ENCODE measurements around the gene HARBI1.

HARBI1 gene

GRCh38 chr11:46617134-46617971 lies at the start of gene HARBI1, which contains the start of gene ATG13:
Gene HARBI1 (minus strand): TSS chr11:46617227. CDS start chr11:46616237, 990 bp downstream.
Gene ATG13 (plus strand): TSS chr11:46617553. CDS start chr11:46644292, 26,739 bp downstream.
- peak; percentile 95 for DNase-seq

DNA sequence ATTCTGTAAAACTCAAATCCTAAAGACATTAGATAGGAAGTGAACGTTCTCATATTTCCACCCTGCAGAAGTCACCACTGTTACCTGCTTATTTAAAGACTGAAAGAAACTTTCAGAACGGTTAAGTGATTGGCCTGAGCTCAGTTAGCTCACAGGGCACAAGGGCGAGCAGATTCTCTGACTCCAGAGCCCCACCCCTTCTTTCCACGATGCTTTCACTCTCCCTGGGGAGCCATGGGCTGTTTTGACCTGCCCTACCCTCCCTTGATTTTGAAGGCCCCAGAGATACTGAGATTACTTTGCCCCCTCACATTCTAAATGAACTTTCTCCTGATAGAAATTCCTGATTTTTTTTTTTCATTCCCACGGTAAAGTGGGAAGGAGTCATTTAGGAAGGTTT lies 49.5 kb upstream of the HARBI1 start:
- DNase-seq, result no peak

DNA sequence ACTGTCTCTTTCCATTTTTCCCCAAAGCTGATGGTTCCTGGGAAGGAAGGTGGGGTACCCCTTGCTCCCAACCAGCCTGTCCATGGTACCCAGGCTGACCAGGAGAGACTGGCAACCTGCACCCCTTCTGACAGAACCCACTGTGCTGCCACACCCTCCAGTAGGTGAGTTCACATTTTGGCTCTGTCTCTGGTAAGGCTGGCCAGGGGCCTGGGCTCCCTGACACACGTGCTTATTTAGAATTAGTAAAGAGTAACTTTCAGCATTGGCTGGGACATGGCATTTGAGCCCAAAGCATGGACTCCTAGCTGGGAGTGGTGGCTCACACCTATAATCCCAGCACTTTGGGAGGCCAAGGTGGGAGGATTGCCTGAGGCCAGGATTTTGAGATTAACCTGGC lies 48.3 kb upstream of the HARBI1 start:
- DNase-seq, result no peak

DNA sequence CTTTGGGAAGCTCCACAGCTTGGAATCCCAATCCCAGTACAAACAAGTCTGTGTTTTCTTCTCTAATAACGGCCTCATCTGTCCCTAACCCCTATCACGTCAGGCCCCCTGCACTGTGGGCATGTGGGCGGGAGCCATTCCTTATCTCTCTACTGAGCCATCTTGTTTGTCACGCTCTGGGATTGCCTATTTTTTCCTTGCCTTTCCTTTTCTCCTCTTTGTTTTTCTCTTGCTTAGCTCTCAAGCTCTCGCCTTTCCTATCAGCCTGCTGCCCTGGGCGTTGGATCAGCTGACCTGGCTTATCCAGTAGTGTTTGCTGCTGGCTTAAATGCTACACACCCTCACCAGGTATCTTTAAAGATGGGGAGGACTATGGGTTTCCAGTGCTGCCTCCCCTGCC lies 47.6 kb upstream of the HARBI1 start:
- no peak for DNase-seq

DNA sequence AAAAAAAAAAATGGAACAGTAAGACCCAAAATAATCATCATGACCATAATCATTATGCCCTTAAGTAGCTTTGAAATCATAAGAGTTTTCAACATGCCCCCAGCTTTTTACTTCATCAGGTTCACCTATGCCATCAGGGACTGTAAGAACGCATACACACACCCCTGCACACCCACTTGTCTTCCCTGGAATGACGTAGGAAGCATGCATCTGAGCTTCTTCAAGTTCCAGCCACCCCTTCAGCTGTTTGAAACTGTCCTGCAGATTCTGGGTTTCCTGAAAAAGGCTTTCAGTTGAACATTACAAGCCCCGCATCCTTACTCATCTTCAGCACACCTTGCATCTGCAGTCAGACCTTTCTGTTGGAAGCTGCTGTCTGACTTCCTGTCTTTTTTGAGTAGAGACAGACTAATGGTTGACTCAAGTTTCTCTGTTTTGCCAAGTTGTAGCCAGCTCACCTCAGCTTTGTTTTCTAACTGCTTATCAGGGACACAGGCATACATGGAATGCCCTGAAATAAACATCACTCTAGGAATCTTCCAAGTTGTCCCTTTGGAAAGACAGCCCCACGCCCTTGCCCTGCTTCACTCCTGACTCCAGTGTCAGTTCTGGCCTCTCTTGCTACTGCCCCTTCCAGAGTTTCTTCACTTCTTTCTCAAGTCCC lies 46.4 kb upstream of the HARBI1 start:
- no peak for DNase-seq

DNA sequence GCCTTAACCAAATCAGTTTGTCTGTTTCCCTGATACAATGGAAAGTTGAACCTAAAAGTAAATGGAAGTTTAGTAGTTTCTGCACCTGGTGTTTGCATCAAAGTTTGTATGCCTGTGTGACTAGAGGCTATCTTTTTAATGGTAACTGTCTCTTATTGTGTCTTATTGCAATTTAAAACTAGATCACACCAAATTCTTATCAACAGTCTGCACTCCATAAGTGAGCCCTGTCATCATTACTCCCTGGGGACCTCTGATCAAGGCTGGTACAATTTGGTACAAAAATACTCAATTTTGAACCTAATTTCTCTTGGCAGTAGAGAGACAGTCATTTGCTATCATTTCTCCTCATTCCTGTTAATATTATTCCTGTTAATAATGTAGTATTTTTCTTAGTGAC lies 45.3 kb upstream of the HARBI1 start:
- no peak for DNase-seq

DNA sequence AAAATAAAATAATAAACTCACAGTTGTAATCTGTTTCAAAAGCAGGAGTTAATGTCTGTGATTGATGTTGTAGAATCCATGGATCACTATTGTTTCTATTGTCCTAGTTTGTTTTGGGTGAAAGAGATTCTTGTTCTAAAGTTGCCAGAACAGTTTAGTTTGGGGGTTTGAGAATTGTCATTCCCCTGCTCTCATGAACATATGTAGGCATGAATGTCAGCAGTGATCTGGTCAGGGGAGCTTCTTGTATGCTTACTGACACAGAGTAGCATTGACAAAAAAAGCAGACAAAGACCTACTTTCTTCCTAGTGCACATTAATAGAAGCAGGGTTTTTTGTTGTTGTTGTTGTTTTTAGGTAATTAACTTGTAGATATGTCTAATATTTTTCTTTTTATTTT lies 44.8 kb upstream of the HARBI1 start:
- no peak for DNase-seq

- DNase-seq, result peak; percentile 7
Observed at GRCh38 chr11:46659908-46660307, 42.9 kb upstream of the HARBI1 start.

DNA sequence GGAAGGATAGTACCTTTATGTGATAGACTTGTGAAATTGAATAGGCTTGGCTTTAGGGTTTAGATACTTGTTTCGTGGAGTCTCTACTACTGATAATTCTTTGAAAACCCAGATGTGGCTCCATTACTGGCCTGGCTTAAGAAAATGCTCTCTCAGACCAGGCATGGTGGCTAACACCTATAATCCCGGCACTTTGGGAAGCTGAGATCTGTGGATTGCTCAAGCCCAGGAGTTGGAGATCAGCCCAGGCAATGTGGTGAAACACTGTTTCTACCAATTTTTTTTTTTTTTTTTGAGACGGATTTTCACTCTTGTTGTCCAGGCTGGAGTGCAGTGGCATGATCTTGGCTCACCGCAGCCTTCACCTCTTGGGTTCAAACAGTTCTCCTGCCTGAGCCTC lies 41.2 kb upstream of the HARBI1 start:
- no peak for DNase-seq

GRCh38 chr11:46657186-46657585 lies 40.2 kb upstream of the HARBI1 start:
- DNase-seq, result no peak

DNA sequence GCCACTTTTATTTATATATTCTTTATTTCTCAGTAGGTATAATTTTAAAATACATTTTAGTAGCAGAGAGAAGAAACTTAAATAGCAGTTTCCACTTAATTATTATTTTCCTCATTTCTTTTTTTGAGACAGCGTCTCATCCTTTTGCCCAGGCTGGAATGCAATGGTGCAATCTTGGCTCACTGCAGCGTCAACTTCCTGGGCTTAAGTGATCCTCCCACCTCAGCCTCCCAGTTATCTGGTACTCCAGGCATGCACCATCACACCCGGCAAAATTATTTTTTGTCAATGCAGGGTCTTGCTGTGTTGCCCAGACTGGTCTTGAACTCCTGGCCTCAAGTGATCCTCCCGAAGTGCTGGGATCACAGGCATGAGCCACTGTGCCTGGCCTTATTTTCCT lies 38.6 kb upstream of the HARBI1 start:
- DNase-seq, result no peak

- DNase-seq, result no peak
Observed at GRCh38 chr11:46649180-46649738, 32.2 kb upstream of the HARBI1 start.

DNA sequence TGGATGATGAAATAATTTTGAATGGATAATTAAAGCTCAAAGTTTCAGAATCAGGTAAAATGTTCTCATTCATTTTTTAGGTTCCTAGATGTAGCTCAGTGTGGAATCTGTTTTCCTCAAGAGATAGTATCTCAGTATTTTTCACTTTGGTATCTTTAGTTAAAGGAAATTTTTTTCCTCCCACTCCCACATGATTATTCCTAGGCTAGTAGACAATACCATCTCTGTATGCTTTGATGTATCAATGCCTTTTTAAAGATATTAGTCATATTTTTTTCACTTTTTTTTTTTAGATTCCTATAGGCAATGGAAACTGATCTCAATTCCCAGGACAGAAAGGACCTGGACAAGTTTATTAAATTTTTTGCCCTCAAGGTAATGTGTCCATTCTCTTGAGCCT lies 27.0 kb upstream of the HARBI1 start:
- DNase-seq, result no peak

GRCh38 chr11:46643531-46643930 lies 26.5 kb upstream of the HARBI1 start:
- DNase-seq, result no peak

DNA sequence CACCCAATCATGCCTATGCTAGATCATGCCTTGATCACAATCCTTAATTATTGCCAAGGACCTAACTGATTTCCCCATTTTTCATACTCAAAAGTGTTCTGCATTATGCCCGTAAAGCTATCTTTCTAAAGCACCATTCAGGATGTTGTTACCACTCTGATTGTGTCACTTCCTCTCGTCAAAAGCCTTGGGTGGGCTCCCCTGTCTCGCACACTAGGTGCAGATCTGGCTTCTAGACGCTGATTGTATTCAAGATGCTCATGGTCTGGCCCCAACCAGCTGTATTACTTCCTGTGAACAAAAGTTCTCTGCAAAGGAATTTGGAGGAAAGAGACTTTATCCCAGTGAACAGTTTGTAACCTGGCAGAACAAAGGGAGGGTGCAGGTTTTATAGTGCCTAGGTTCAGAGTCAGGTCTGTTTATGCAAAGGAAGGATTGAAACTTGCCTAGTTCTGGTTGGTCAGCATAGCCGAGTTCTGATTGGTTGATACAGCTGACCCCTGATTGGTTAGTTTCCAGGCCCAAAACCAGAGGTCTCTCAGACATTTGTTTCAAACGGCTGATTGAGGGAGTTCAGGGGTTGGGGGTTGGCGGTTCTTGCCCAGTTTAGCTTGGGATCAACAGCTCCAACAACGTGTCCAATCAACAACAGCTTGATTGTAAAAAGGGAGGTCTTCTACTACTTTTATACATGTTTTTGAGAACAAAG lies 25.8 kb upstream of the HARBI1 start:
- no peak for DNase-seq

DNA sequence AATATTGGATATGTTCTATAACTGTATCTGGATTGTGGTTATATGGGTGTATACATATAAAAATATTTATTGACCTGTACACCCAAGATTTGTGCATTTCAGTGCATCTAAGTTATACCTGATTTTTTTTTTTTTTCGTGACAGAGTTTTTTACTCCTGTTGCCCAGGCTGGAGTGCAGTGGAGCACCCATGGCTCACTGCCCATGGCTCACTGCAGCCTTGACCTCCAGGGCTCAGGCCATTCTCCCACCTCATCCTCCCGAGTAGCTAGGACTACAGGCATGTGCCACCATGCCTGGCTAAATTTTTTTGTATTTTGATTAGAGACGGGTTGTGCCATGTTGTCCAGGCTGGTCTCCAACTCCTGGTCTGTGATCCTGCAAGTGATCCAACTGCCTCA lies 24.6 kb upstream of the HARBI1 start:
- no peak for DNase-seq

DNA sequence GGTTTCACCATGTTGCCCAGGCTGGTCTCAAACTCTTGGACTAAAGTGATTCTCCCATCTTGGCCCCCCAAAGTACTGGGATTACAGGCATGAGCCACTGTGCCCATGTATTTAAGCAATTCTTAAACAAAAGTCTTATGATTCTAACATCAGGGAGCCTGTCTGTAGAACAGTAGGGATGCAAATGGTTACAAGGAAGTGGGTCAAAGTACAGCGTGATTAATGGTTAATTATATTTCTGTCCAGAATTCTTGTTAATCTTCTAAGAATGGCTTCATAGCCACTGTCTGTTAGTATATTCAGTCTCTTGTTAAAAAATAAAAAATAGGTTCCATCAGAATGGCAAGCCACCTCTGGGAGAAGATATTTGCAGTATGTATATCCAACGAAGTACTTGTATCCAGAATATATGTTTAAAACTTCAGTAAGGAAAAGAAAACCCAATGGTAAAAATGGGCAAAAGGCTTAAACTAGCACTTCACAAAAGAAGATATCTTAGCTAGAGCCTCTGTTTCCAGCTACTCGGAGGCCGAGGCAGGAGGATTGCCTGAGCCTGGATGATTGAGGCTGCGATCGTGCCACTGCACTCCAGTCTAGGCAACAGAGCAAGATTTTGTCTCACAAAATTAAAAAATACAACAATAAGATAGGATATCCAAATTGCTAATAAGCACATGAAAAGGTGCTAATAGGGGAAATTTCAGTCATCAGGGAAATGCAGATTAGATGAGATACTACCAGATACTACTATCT lies 23.2 kb upstream of the HARBI1 start:
- no peak for DNase-seq

GRCh38 chr11:46639197-46639839 lies 22.3 kb upstream of the HARBI1 start:
- no peak for DNase-seq

GRCh38 chr11:46637546-46637945 lies 20.5 kb upstream of the HARBI1 start:
- DNase-seq, result no peak

GRCh38 chr11:46635557-46636139 lies 18.6 kb upstream of the HARBI1 start:
- DNase-seq, result no peak
